HFFc6 (cell line): Measurements from ENCODE around the gene ERBB4. TPM values are rescaled to one million over a fixed set of nuclear protein-coding genes. Genes with fewer than 3 reads are reported as not detected.

Source experiments
- DNase-seq: peaks from one replicate; pipeline ENCODE4 v3.0.0-alpha.2; 2018
- H3K27ac Mint-ChIP-seq: 2 replicates; pipeline ENCODE4 v1.8.0; 2020; ENCODE audit warnings: mild to moderate bottlenecking, mixed read lengths
- H3K27me3 Mint-ChIP-seq: 2 replicates; pipeline ENCODE4 v1.8.0; 2021; ENCODE audit warnings: mild to moderate bottlenecking, moderate library complexity, mixed read lengths; ENCODE audit not compliant: insufficient read depth
- H3K36me3 Mint-ChIP-seq: 2 replicates; pipeline ENCODE4 v1.8.0; 2021; ENCODE audit warnings: low read depth, mixed read lengths
- H3K4me1 Mint-ChIP-seq: 2 replicates; pipeline ENCODE4 v1.8.0; 2020; ENCODE audit warnings: low read depth, mixed read lengths
- H3K4me3 Mint-ChIP-seq: 2 replicates; pipeline ENCODE4 v1.8.0; 2020; ENCODE audit warnings: mild to moderate bottlenecking, moderate library complexity, mixed read lengths
- H3K9me3 Mint-ChIP-seq: 2 replicates; pipeline ENCODE4 v1.8.0; 2020; ENCODE audit warnings: mild to moderate bottlenecking, mixed read lengths
- CTCF ChIP-seq: fragments of 200-600 bp; sonication (generic); IDR thresholded peaks from 2 replicates; pipeline ENCODE4 v1.5.0; 2021; ENCODE audit warnings: antibody characterized with exemption, mild to moderate bottlenecking
- total RNA-seq, 6 experiments: library from RNA; stranded (reverse); fragmentation: NEBNext Ultra II Directional; extraction: Animal tissue kit (Norgen Biotek cat#: 25700); gene quantifications; 2 replicates in 1 of 6; 3 replicates in 5 of 6; pipeline ENCODE4 v1.2.3, GENCODE V29; 2021

The ERBB4 gene
- total RNA-seq, 6 experiments from 2014 or later = not detected

- no peak for DNase-seq
- Mint-ChIP-seq H3K4me3 (no peak overlapping the region), H3K27ac (no peak overlapping the region), H3K27me3 (no peaks in the 10 kb centered on the region), H3K36me3 (no peaks in the 10 kb centered on the region), H3K9me3 (no peaks in the 10 kb centered on the region; the same call in 1 of the 2 replicates), H3K4me1 (no peaks in the 10 kb centered on the region)
- no peak for TF ChIP-seq CTCF
Observed at GRCh38 chr2:212299943-212300342, 238.7 kb downstream of the ERBB4 start.

- Mint-ChIP-seq H3K36me3 (no peaks in the 10 kb centered on the region), H3K9me3 (no peaks in the 10 kb centered on the region; the same call in 1 of the 2 replicates), H3K27ac (no peak overlapping the region), H3K27me3 (no peaks in the 10 kb centered on the region), H3K4me3 (no peak overlapping the region), H3K4me1 (no peaks in the 10 kb centered on the region)
- DNase-seq = no peak
- TF ChIP-seq CTCF = no peak
Observed at GRCh38 chr2:212299333-212299732, 239.3 kb downstream of the ERBB4 start.

- Mint-ChIP-seq H3K36me3 (no peaks in the 10 kb centered on the region), H3K4me3 (no peak overlapping the region), H3K9me3 (no peaks in the 10 kb centered on the region), H3K4me1 (no peaks in the 10 kb centered on the region), H3K27ac (no peak overlapping the region), H3K27me3 (no peaks in the 10 kb centered on the region)
- no peak for TF ChIP-seq CTCF
- DNase-seq = no peak
Observed at GRCh38 chr2:212295571-212295970, 243.0 kb downstream of the ERBB4 start.

DNA sequence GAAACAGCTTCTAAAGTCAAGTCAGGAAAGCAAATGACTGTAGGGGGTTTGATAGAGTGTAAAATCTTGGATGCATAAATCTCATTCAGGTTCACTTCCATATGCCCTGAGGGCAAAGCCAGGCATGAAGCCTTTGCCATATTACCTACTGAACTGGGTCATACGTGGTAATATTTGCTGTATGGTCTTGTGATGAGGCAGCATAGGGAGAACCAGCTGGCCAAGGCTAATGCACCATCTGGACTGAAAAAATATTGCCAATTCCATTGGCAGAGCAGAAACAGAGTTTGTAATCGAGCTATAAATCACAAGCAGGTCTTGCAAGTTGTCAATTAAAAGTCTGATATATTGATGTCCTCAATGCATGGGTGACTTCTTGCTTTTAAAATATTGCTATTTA is 243.8 kb downstream of the ERBB4 start:
- no peak for DNase-seq
- H3K27ac Mint-ChIP-seq = no peak overlapping the region
- H3K4me1 Mint-ChIP-seq = no peaks in the 10 kb centered on the region
- no peak overlapping the region for H3K4me3 Mint-ChIP-seq
- no peaks in the 10 kb centered on the region for H3K27me3 Mint-ChIP-seq
- H3K36me3 Mint-ChIP-seq = no peaks in the 10 kb centered on the region
- H3K9me3 Mint-ChIP-seq = 0 out of 2 replicates have a peak, but pooled peaks cover 3% of the 10 kb centered on the region
- no peak for TF ChIP-seq CTCF

GRCh38 chr2:212289301-212289700 is 249.3 kb downstream of the ERBB4 start:
- H3K9me3 Mint-ChIP-seq = peaks cover 10% of the 10 kb centered on the region; the same call in 1 of the 2 replicates
- no peak for DNase-seq
- no peaks in the 10 kb centered on the region; the same call in 1 of the 2 replicates for H3K4me1 Mint-ChIP-seq
- no peaks in the 10 kb centered on the region for H3K36me3 Mint-ChIP-seq
- no peak overlapping the region for H3K4me3 Mint-ChIP-seq
- no peak for TF ChIP-seq CTCF
- H3K27me3 Mint-ChIP-seq = no peaks in the 10 kb centered on the region
- no peak overlapping the region for H3K27ac Mint-ChIP-seq

- Mint-ChIP-seq H3K4me3 (no peak overlapping the region; the same call in 1 of the 2 replicates), H3K27ac (no peak overlapping the region), H3K36me3 (no peaks in the 10 kb centered on the region), H3K4me1 (no peaks in the 10 kb centered on the region; the same call in 1 of the 2 replicates), H3K27me3 (no peaks in the 10 kb centered on the region), H3K9me3 (peaks cover 10% of the 10 kb centered on the region; the same call in 1 of the 2 replicates)
- no peak for TF ChIP-seq CTCF
- DNase-seq = no peak
Observed at GRCh38 chr2:212288308-212288707, 250.3 kb downstream of the ERBB4 start.
